Glutamatergic neuron (in vitro differentiated cells): Measurements from ENCODE around the gene FAM222A. TPM values are rescaled to one million over a fixed set of nuclear protein-coding genes. Genes with fewer than 3 reads are reported as not detected.

Experiments used
- DNase-seq: peaks from one replicate; pipeline ENCODE4 v3.0.0; 2022
- H3K27ac Mint-ChIP-seq: one replicate; pipeline ENCODE4 v1.8.0; 2020; ENCODE audit warnings: mild to moderate bottlenecking, mixed read lengths, inconsistent platforms; ENCODE audit not compliant: unreplicated experiment
- H3K27me3 Mint-ChIP-seq: one replicate; pipeline ENCODE4 v1.8.0; 2020; ENCODE audit warnings: mild to moderate bottlenecking, moderate library complexity, mixed read lengths, inconsistent platforms; ENCODE audit not compliant: unreplicated experiment
- H3K36me3 Mint-ChIP-seq: one replicate; pipeline ENCODE4 v1.8.0; 2020; ENCODE audit warnings: mild to moderate bottlenecking, mixed read lengths, inconsistent platforms; ENCODE audit not compliant: unreplicated experiment
- H3K4me1 Mint-ChIP-seq: one replicate; pipeline ENCODE4 v1.8.0; 2020; ENCODE audit warnings: mild to moderate bottlenecking, low read depth, mixed read lengths, inconsistent platforms; ENCODE audit not compliant: unreplicated experiment
- H3K4me3 Mint-ChIP-seq: one replicate; pipeline ENCODE4 v1.8.0; 2020; ENCODE audit warnings: mild to moderate bottlenecking, mixed read lengths, inconsistent platforms; ENCODE audit not compliant: unreplicated experiment
- H3K9me3 Mint-ChIP-seq: one replicate; pipeline ENCODE4 v1.8.0; 2020; ENCODE audit warnings: mild to moderate bottlenecking, moderate library complexity, mixed read lengths, inconsistent platforms; ENCODE audit not compliant: unreplicated experiment
- total RNA-seq: library from RNA; stranded (reverse); fragmentation: NEBNext Ultra II Directional; extraction: Animal tissue kit (Norgen Biotek cat#: 25700); gene quantifications from one replicate; pipeline ENCODE4 v1.2.1, GENCODE V29; 2021; ENCODE audit not compliant: unreplicated experiment
- TF ChIP-seq, protein P1 (sequence below): fragments of 200-600 bp; sonication (generic); IDR thresholded peaks from one replicate; pipeline ENCODE4 v1.5.0; 2021; ENCODE audit not compliant: partially characterized antibody, unreplicated experiment

The FAM222A gene
- total RNA-seq, 1 donor from 2014 or later: 18.1 TPM

DNA sequence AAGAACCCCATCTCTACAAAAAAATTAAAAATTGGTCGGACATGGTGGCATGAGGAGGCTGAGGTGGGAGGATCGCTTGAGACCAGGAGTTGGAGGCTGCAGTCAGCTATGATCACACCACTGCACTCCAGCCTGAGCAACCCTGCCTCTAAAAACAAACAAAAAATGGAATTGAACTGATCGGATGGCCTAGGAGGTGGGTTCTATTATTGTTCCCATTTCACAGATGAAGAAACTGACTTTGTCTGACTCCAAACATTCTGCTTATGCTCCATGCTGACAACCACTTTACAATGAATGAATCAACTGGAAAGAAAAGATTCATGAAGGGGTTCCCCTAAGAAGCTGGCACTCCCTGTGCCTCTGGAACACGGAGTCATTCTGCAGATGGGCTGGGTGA lies 72.2 kb downstream of the FAM222A start:
- no peak for DNase-seq
- Mint-ChIP-seq H3K36me3 (peaks cover 5% of the 10 kb centered on the region), H3K9me3 (peaks cover 6% of the 10 kb centered on the region), H3K4me3 (no peak overlapping the region), H3K27ac (no peak overlapping the region), H3K4me1 (no peaks in the 10 kb centered on the region), H3K27me3 (peaks cover 2% of the 10 kb centered on the region)
- TF ChIP-seq, protein P1, sequence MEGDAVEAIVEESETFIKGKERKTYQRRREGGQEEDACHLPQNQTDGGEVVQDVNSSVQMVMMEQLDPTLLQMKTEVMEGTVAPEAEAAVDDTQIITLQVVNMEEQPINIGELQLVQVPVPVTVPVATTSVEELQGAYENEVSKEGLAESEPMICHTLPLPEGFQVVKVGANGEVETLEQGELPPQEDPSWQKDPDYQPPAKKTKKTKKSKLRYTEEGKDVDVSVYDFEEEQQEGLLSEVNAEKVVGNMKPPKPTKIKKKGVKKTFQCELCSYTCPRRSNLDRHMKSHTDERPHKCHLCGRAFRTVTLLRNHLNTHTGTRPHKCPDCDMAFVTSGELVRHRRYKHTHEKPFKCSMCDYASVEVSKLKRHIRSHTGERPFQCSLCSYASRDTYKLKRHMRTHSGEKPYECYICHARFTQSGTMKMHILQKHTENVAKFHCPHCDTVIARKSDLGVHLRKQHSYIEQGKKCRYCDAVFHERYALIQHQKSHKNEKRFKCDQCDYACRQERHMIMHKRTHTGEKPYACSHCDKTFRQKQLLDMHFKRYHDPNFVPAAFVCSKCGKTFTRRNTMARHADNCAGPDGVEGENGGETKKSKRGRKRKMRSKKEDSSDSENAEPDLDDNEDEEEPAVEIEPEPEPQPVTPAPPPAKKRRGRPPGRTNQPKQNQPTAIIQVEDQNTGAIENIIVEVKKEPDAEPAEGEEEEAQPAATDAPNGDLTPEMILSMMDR: no peak

DNA sequence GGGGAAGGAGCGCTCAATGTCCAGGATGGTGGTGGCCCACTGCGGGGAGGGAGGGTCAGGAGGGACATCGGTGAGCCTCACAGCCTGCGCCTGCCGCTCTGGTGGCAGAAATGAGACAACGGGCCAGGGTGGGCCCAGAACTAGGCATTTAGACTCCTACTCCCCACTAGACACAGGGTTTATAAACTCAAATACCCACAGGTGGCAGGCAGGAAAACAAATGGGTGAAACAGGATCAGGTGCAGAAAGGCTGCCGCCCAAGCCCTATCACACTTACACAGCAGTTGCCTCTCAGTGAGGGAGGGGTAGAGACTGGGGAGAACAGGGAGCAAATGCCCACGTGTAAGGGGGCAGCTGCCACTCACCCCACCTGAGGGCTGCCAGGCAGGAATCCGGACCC lies 73.2 kb downstream of the FAM222A start:
- Mint-ChIP-seq H3K4me3 (no peak overlapping the region), H3K36me3 (peaks cover 5% of the 10 kb centered on the region), H3K9me3 (peaks cover 3% of the 10 kb centered on the region), H3K4me1 (no peaks in the 10 kb centered on the region), H3K27me3 (peaks cover 2% of the 10 kb centered on the region), H3K27ac (no peak overlapping the region)
- DNase-seq: no peak
- TF ChIP-seq, protein P1: no peak

DNA sequence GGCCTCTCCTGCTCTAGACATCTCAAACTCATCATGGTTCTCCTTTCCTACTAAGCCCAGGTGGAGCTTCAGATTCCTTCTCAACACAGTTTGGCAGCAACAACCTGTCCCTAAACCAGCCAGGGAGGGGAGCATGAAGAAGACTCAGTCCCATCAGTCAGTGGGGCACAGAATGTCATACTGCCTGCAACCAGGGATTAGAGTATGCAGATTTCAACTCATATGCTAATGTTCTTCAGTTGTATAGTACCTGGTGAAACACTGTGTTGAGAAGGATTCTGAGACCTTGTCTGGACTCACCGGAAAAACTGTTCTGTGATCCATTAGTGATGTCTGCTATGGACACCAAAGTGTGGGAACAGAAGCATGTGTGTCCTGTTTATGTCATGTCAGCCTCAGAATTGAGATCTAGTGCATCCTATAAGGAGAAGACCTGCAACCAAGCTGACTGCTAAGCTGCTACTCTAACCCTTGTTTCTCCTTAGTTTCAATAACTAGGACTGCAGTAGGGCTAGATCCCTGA lies 76.0 kb downstream of the FAM222A start:
- Mint-ChIP-seq H3K27ac (no peak overlapping the region), H3K4me1 (no peaks in the 10 kb centered on the region), H3K4me3 (no peak overlapping the region), H3K27me3 (peaks cover 5% of the 10 kb centered on the region), H3K9me3 (peaks cover 4% of the 10 kb centered on the region), H3K36me3 (no peaks in the 10 kb centered on the region)
- TF ChIP-seq, protein P1: no peak
- no peak for DNase-seq

DNA sequence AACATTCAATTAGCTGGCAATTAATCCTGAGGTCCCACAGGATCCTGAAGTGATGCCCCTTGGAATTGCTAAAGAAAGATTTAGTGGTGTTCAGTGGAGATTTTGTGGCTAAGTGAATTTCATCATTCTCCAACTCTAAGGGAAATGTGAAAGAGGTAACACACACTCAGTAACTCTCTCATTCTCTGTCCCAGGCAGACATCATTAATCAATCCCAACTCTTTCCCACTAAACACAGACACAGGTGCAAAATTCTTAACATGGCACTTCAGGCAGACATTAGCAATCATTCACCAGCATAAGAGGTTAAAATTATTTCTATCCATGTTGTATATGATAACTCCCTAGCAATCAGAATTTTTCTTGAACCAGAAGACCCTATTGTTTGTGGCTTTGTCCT lies 79.4 kb downstream of the FAM222A start:
- DNase-seq: no peak
- Mint-ChIP-seq H3K9me3 (peaks cover 4% of the 10 kb centered on the region), H3K27me3 (peaks cover 3% of the 10 kb centered on the region), H3K4me3 (no peak overlapping the region), H3K27ac (no peak overlapping the region), H3K36me3 (no peaks in the 10 kb centered on the region), H3K4me1 (no peaks in the 10 kb centered on the region)
- TF ChIP-seq, protein P1: no peak

DNA sequence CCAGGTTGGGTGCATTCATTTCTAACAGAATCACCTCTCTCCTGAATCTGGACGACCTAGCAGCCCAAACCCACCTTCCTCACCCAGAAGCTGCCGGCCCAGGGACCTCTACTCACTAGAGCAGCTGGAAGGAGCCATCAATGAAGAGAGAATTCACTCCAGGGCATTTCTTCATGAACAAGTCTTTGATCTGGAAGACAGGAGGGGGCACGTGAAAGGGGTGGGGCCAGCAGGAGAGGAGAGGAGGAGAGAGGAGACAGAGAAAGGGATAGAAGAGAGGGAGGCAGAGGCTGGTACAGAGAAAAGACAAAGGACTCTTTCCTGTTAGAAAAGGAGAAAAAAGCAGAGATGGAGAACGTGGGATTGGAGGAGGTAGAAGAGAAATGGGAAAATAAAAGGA lies 79.8 kb downstream of the FAM222A start:
- H3K36me3 Mint-ChIP-seq: no peaks in the 10 kb centered on the region
- H3K4me3 Mint-ChIP-seq: no peak overlapping the region
- H3K9me3 Mint-ChIP-seq: peaks cover 4% of the 10 kb centered on the region
- TF ChIP-seq, protein P1: no peak
- H3K4me1 Mint-ChIP-seq: no peaks in the 10 kb centered on the region
- peaks cover 5% of the 10 kb centered on the region for H3K27me3 Mint-ChIP-seq
- DNase-seq: no peak
- H3K27ac Mint-ChIP-seq: no peak overlapping the region
